GM23338 (cell line): ENCODE results near the gene CGRRF1.

Source experiments
- CREB1 ChIP-seq: fragments of 250-450 bp; sonication (Bioruptor Pico); IDR thresholded peaks from 2 replicates; pipeline ENCODE4 v1.5.0; 2020; ENCODE audit warnings: low read depth, mild to moderate bottlenecking, moderate library complexity
- EZH2 ChIP-seq: fragments of 200-600 bp; sonication (generic); IDR thresholded peaks from one replicate; pipeline ENCODE4 v1.8.0; 2017; ENCODE audit warnings: antibody characterized with exemption, mild to moderate bottlenecking, low read depth; ENCODE audit not compliant: unreplicated experiment
- POLR2AphosphoS5 ChIP-seq: IDR thresholded peaks from 2 replicates; pipeline ENCODE4 v1.6.1; 2016; ENCODE audit warnings: antibody characterized with exemption, low read depth
- TF ChIP-seq, protein P1 (sequence below), 2 experiments: fragments of 200-600 bp in 1 of 2; sonication (generic) in 1 of 2; conservative IDR thresholded peaks; 2 replicates each; pipeline versions ENCODE4 v1.5.1 to v1.6.1; 2016 to 2017; ENCODE audit warnings: antibody characterized with exemption in 2 of 2, low read depth in 2 of 2, mild to moderate bottlenecking in 2 of 2, moderate library complexity in 1 of 2

DNA sequence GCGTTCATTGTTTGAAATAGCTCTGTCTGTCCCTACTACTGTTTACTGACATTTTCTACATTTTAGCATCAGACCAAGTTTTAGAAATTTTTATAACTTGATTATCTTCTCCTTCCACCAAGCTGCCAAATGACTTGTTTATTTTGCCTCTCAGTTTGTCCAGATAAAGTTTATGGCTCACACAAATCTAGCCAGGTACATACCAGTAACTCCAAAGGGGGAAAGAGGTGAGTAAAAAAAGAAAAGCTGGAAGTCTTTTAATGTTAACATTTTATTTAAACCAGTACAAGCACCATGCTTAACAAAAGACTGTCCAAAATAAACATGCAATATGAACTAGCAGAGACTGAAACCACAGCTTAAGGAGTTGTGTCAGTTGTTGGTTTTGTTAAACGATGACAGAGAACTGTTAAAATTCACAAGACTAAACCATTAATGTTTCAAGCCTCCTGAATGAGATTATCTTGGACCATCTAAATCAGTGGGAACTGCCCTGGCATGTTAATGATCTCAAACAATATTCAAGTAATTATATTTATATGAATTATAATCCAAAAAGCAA is 35.4 kb upstream of the CGRRF1 start:
- TF ChIP-seq, protein P1, sequence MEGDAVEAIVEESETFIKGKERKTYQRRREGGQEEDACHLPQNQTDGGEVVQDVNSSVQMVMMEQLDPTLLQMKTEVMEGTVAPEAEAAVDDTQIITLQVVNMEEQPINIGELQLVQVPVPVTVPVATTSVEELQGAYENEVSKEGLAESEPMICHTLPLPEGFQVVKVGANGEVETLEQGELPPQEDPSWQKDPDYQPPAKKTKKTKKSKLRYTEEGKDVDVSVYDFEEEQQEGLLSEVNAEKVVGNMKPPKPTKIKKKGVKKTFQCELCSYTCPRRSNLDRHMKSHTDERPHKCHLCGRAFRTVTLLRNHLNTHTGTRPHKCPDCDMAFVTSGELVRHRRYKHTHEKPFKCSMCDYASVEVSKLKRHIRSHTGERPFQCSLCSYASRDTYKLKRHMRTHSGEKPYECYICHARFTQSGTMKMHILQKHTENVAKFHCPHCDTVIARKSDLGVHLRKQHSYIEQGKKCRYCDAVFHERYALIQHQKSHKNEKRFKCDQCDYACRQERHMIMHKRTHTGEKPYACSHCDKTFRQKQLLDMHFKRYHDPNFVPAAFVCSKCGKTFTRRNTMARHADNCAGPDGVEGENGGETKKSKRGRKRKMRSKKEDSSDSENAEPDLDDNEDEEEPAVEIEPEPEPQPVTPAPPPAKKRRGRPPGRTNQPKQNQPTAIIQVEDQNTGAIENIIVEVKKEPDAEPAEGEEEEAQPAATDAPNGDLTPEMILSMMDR (conservative IDR thresholded peaks at IDR 0.05; ENCODE audit: low read depth in 2 of 2) = no peak
- TF ChIP-seq CREB1 (CRISPR knock-in tag) (no peak), POLR2AphosphoS5 (no peak), EZH2 (no peak)
